ENCODE measurements around the gene VPS37C.
"Not testable (repeated sequence)": the region's sequence is repeated elsewhere in the genome, so short reads cannot be mapped to it uniquely, and the experiment has no call there.

Gene VPS37C

GRCh38 chr11:61115498-61116224, 45.6 kb downstream of the VPS37C start:
- no peak for DNase-seq

DNA sequence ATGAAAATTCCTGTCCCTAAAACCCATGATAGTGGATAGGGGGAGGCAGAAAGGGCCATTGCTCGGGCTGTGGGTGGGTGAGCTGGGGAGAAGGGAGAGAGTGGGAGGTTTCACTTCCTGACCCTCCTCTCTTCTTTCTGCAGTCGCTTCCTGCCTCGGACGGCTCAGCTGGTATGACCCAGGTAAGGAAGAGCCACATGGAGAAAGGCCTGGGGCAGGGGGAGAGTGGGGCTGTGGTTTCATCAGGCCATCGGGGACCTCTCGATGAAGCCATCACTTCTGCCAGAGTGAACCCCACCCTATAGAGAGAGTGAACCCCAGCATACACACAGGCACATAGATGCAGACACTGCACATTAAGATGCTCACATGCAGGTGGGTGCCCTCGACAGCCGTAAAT, 46.3 kb downstream of the VPS37C start:
- no peak for DNase-seq

DNA sequence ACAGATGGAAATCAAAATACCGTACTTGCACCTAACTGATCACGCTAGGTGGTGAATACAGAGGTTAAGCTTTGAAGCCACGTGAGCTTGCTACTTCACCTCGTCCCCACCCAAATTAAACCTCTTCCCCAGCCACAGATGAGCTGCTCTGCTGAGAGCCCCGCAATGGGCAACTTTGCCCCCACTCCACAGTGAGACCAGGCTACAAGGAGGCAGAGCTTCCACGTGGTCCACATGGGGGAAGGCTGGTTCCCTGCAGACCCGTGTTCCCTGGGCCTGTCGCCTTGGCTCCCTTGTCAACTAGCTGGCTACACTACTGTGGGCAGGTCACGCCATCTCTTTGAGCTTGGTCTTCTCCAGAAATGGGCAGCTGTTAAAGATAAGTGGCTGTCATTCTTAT, 48.0 kb downstream of the VPS37C start:
- no peak for DNase-seq

DNA sequence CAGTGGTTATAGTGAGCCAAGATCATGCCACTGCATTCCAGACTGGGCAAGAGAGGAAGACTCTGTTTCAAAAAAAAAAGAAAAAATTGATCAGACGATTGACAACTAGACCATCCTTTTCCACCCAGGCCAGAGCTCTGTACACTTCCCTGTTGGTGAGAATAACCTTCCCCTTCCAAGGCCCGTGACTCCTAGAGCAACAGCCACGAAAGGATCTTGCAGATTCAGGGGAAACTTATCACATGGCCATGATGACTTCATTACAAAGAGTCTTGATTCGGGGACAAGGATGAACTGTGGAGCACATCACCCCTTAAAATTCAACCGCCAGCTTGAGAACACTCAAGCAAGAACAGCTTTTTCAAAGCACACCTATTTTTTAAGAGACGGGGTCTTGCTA, 48.7 kb downstream of the VPS37C start:
- no peak for DNase-seq

DNA sequence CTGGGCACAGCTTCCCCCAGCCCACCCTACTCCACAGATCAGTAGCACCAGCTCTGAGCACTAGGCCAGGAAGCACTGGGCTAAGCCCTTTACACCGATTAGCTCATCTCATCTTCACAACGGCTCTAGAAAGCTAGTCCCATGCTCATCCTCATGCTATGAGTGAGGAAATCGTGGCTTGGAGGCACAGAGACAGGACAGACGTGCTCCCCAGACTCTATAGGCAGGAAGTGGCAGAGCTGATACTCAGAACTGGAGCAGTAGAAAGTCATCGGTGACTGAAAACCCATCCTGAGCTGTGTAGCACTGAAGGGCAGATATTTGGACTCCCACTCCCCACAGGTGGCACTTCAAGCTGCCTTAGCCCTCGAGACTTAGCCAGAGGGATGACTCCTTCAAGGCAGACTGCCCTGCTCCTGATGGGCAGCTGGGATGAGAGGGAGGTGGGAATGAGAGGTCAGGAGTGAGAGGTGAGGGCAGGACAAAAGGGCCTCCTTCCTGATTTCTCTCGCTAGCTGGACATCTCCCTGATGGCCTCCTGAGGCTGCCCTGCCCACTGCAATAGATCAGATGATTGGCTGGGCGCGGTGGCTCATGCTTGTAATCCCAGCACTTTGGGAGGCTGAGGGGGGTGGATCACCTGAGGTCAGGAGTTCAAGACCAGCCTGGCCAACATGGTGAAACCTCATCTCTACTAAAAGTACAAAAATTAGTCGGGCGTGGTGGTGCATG, 49.3 kb downstream of the VPS37C start:
- no peak for DNase-seq

- no peak for DNase-seq
Observed at GRCh38 chr11:61111050-61111435, 50.2 kb downstream of the VPS37C start.

- no peak for DNase-seq
Observed at GRCh38 chr11:61110255-61111049, 50.8 kb downstream of the VPS37C start.

- DNase-seq: no peak
Observed at GRCh38 chr11:61109671-61110070, 51.6 kb downstream of the VPS37C start.

- no peak for DNase-seq
Observed at GRCh38 chr11:61108847-61109585, 52.2 kb downstream of the VPS37C start.

GRCh38 chr11:61107888-61108287, 53.3 kb downstream of the VPS37C start:
- no peak for DNase-seq

DNA sequence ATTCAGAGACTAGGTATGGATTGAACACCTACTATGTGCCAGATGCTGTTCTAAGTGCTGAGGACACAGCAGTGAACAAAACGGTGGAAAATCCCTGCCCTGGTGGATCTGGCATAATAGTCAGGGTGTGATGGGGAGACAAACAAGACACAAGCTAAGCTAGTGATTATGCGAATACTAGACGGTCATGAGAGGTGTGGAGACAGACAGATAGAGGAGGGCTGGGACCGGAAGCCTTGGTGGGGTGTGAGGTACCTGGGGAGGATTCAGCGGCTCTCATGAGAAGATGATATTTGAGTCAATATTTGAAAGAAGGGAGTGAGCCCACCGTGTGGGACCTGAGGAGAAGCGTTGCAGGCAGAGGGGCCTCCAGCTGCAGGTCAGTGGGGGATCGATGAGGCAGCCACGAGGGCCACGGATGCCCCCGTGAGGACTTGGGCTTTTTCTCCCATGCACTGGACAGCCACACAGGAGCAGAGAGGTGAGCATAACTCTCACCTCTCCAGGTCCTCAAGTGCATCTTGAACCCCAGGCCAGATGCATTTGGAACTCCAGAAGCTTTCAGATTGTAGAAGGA, 54.2 kb downstream of the VPS37C start:
- no peak for DNase-seq

- DNase-seq: no peak
Observed at GRCh38 chr11:61106296-61106695, 54.9 kb downstream of the VPS37C start.

- no peak for DNase-seq
Observed at GRCh38 chr11:61104963-61105362, 56.3 kb downstream of the VPS37C start.

DNA sequence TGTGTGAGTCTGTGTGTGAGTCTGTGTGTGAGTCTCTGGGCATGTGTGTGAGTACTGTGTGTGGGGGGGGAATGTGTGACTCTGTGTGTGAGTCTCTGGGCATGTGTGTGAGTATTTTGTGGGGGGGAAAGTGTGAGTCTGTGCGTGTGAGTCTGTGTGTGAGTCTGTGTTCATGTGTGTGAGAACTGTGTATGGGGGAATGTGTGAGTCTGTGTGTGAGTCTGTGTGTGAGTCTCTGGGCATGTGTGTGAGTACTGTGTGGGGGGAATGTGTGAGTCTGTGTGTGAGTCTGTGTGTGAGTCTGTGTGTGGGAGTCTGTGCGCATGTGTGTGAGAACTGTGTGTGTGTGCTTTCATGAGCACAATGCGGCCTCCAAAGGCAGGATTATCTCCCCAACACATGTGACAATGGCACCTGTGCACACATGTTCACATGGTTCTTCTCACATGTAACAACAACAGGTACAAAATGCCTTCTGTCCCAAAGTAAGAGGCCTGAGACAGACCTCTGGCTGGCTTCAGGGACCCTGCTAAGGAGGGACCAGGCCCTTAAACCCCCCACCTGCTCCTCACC, 57.3 kb downstream of the VPS37C start:
- DNase-seq: no peak

DNA sequence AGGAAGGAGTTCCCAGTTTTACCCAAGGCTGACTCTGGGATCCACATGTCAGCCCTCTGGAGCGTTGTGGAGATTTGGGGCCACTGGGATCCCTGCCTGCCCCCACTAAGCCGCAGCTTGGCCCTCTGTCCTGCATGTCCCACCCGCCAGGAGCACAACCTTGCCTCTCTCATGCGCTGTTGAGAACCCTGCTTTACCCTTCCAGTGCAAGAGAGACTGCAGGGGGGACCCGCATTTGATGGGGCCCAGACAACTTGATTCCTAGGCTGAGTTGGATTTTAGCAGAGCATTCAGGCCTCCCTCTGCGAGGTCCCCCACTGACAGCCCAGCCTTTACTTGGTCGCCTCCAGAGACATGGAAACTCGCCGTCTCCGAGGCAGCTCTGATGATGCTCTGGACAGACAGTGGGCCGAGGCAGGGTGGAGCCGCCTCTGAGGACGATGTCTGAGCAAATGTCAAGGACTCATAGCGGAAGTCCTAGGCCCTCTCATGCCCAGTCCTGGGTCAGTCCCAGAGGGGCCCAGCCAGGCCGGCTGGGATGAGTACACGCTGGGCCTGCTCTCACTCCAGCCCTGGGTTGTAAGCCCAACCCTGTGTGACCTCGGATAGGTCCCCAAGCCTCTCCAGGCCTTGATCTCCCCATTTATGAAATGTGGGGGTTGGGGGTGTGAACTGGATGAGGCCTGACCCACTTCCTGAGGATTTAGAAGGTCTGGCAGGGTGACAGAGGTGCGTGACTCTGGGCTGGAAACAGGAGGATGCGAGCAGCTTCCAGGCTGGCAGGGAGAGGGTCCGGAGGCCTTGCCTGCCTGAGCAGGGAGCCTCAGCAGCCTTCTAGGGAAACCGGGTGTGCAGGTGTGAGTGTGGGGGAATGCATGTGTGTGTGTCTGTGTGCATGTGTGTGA, 58.3 kb downstream of the VPS37C start:
- DNase-seq: no peak

DNA sequence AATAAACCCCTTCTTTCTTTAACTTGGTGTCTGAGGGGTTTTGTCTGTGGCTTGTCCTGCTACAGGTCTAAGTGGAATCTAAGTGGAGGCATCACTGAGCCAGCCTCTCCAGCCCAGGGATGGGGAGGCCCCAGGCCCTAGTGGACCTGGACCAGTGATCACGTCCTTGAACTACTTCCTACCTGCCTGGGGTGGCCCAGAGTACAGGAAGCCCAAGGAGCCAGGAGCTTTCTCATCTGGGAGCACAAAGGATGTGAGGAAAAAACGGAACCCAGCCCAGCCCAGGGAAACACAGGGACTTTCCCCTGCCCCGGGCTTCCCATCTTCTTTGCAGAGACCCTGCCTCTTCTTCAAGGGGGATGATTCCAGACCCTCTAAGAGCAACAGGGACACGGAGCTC, 62.4 kb downstream of the VPS37C start:
- no peak for DNase-seq

DNA sequence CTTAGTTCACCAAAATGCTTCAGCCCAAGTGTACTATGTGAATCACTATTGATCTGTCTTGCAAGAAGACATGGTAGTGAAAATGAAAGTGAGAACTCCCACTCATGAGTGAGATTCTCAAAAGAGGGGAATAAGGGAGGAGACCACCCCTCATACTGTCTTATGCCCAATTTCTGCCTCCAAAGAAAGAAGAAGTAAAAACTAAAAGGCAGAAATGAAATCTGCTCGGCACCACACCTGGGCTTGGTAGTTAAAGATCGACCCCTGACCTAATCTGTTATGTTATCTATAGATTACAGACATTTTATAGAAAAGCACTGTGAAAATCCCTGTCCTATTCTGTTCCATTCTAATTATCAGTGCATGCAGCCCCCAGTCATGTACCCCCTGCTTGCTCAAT, 63.0 kb downstream of the VPS37C start:
- not testable (repeated sequence) for DNase-seq

- no peak for DNase-seq
Observed at GRCh38 chr11:61095021-61095420, 66.2 kb downstream of the VPS37C start.

- not testable (repeated sequence) for DNase-seq
Observed at GRCh38 chr11:61094167-61094566, 67.1 kb downstream of the VPS37C start.

- no peak for DNase-seq
Observed at GRCh38 chr11:61092908-61093763, 68.1 kb downstream of the VPS37C start.

All from NCI-H345 (cell line).